HCT116 (cell line): ENCODE data around the gene SMG9. TPM values are rescaled to one million over a fixed set of nuclear protein-coding genes. Genes with fewer than 3 reads are reported as not detected.

Experiments
- ATAC-seq: fragments of 200-7000 bp; cut with Tn5 transposase; 2 replicates; pipeline ENCODE4 v1.9.1; 2020; ENCODE audit warnings: mild to moderate bottlenecking, moderate library complexity
- BruUV-seq: library from RNA; stranded (reverse); fragments of 400-500 nt; replicated peaks from 2 replicates; lab custom pipeline; 2021; lab: Mats Ljungman, UMichigan
- CTCF ChIA-PET: fragments of 300-600 bp; sonication (Branson Sonifier 250); formaldehyde crosslinking; loops from one replicate; lab custom pipeline; 2021; ENCODE audit warnings: antibody characterized with exemption; lab: Charles Lee
- POLR2A ChIA-PET: fragments of 300-600, 350-600 bp; sonication (Branson Sonifier 250); formaldehyde crosslinking; loops from one replicate; lab custom pipeline; 2021; ENCODE audit warnings: antibody characterized with exemption; lab: Charles Lee
- RAD21 ChIA-PET, 2 experiments: fragments of 300-600 bp; sonication (Branson Sonifier 250); formaldehyde crosslinking; loops; one replicate each; lab custom pipeline; 2023; ENCODE audit warnings: low total read pairs in 2 of 2; ENCODE audit not compliant: uncharacterized antibody in 2 of 2, unreplicated experiment in 2 of 2, low non-redundant PET in 1 of 2; lab: Charles Lee
- DNase-seq: peaks from one replicate; pipeline ENCODE4 v3.0.0-alpha.2; 2010; ENCODE audit warnings: low read depth, low spot score
- H2AFZ ChIP-seq: fragments of 200-600 bp; shearing (Covaris generic), sonication (generic); 2 replicates; pipeline ENCODE4 v1.6.1; 2017; ENCODE audit warnings: low read depth, mixed run types, mixed read lengths, antibody characterized with exemption, low read length; ENCODE audit not compliant: poor library complexity, severe bottlenecking
- H3K27ac ChIP-seq: 2 replicates; pipeline ENCODE4 v1.5.1; 2012; ENCODE audit warnings: low read depth, low read length
- H3K27me3 ChIP-seq: fragments of 200-600 bp; sonication (generic); 2 replicates; pipeline ENCODE4 v1.6.1; 2016; ENCODE audit warnings: mixed run types, low read length, mixed read lengths; ENCODE audit not compliant: insufficient read depth
- H3K36me3 ChIP-seq, 2 experiments: fragments of 200-500 bp in 1 of 2; fragments of 200-600 bp in 1 of 2; sonication (Bioruptor generic) in 1 of 2; sonication (generic) in 1 of 2; 2 replicates each; pipeline versions ENCODE4 v1.5.1 to v1.6.1; 2014 to 2016; ENCODE audit warnings: low read length in 2 of 2, inconsistent platforms in 1 of 2, mixed read lengths in 1 of 2, mixed run types in 1 of 2; ENCODE audit not compliant: insufficient read depth in 2 of 2, control insufficient read depth in 1 of 2
- H3K4me1 ChIP-seq, 2 experiments: fragments of 200-600 bp in 1 of 2; sonication (generic) in 1 of 2; 2 replicates each; pipeline versions ENCODE4 v1.5.1 to v1.6.1; 2012 to 2017; ENCODE audit warnings: low read length in 2 of 2, inconsistent platforms in 1 of 2, mild to moderate bottlenecking in 1 of 2, mixed read lengths in 1 of 2, mixed run types in 1 of 2, moderate library complexity in 1 of 2; ENCODE audit not compliant: insufficient read depth in 2 of 2, control insufficient read depth in 1 of 2
- H3K4me2 ChIP-seq: fragments of 200-600 bp; sonication (generic); 2 replicates; pipeline ENCODE4 v1.6.1; 2017; ENCODE audit warnings: mixed run types, low read length, mixed read lengths
- H3K4me3 ChIP-seq, 2 experiments: fragments of 200-600 bp in 1 of 2; sonication (generic) in 1 of 2; replicated peaks in 1 of 2; 2 replicates each; pipeline ENCODE4 v1.5.1; 2011 to 2016; ENCODE audit warnings: low read length in 2 of 2, control low read depth in 1 of 2, low read depth in 1 of 2, mild to moderate bottlenecking in 1 of 2, mixed read lengths in 1 of 2, mixed run types in 1 of 2
- H3K79me2 ChIP-seq: fragments of 200-600 bp; sonication (generic); 2 replicates; pipeline ENCODE4 v1.6.1; 2017; ENCODE audit warnings: mild to moderate bottlenecking, mixed run types, low read length, moderate library complexity, mixed read lengths; ENCODE audit not compliant: insufficient read depth
- H3K9ac ChIP-seq: fragments of 200-600 bp; sonication (generic); 2 replicates; pipeline ENCODE4 v1.6.1; 2016; ENCODE audit warnings: low read length, mixed read lengths
- H3K9me2 ChIP-seq: fragments of 200-600 bp; sonication (generic), shearing (Covaris generic); 2 replicates; pipeline ENCODE4 v1.6.1; 2017; ENCODE audit warnings: mixed run types, mild to moderate bottlenecking, moderate library complexity; ENCODE audit not compliant: insufficient read depth
- H3K9me3 ChIP-seq, 2 experiments: fragments of 200-500 bp in 1 of 2; fragments of 200-600 bp in 1 of 2; sonication (Bioruptor generic) in 1 of 2; sonication (generic) in 1 of 2; 2 replicates each; pipeline ENCODE4 v1.6.1; 2014 to 2017; ENCODE audit warnings: low read length in 2 of 2, mixed read lengths in 2 of 2, inconsistent platforms in 1 of 2, low read depth in 1 of 2, mild to moderate bottlenecking in 1 of 2, mixed run types in 1 of 2, moderate library complexity in 1 of 2; ENCODE audit not compliant: control insufficient read depth in 1 of 2, insufficient read depth in 1 of 2
- H4K20me1 ChIP-seq: fragments of 200-600 bp; sonication (generic), shearing (Covaris generic); 2 replicates; pipeline ENCODE4 v1.6.1; 2017; ENCODE audit warnings: mixed run types, mild to moderate bottlenecking, moderate library complexity; ENCODE audit not compliant: insufficient read depth
- CBX3 ChIP-seq: IDR thresholded peaks from 2 replicates; pipeline ENCODE4 v1.6.1; 2012; ENCODE audit warnings: low read depth
- ELF1 ChIP-seq: IDR thresholded peaks from 2 replicates; pipeline ENCODE4 v1.6.1; 2012; ENCODE audit warnings: low read depth, borderline replicate concordance
- FOSL1 ChIP-seq: IDR thresholded peaks from 2 replicates; pipeline ENCODE4 v1.6.1; 2012; ENCODE audit warnings: low read depth
- REST ChIP-seq: IDR thresholded peaks from 2 replicates; pipeline ENCODE4 v1.6.1; 2012; ENCODE audit warnings: low read depth
- SIN3A ChIP-seq: IDR thresholded peaks from 2 replicates; pipeline ENCODE4 v1.6.1; 2012; ENCODE audit warnings: low read depth
- YY1 ChIP-seq: IDR thresholded peaks from 2 replicates; pipeline ENCODE4 v1.6.1; 2011; ENCODE audit warnings: low read length, low read depth, moderate library complexity, mild to moderate bottlenecking; ENCODE audit not compliant: insufficient replicate concordance; ENCODE audit errors: extremely low read depth
- intact Hi-C: fragments of 100-400 bp; cut with micrococcal nuclease; formaldehyde crosslinking; loops from 2 replicates; pipeline ENCODE4 v1.10.0; 2022
- total RNA-seq: library from RNA; stranded (reverse); gene quantifications from one replicate; pipeline ENCODE4 v1.2.1, GENCODE V29; 2021; ENCODE audit not compliant: unreplicated experiment

Gene SMG9
- total RNA-seq, 1 experiment from 2014 or later: 80.2 TPM

GRCh38 chr19:43690444-43690843 is 64.3 kb downstream of the SMG9 start:
- RAD21 ChIA-PET: no interaction called here
- intact Hi-C loops: no loop called here
- TF ChIP-seq CBX3: 0 out of 2 replicates have a peak, but pooled peaks have one; percentile 17
- TF ChIP-seq REST: no peak

GRCh38 chr19:43688059-43688701 is 66.6 kb downstream of the SMG9 start:
- intact Hi-C loops: no loop called here
- H3K4me1 ChIP-seq: peaks cover 16 to 19% of the 10 kb centered on the region in 2 experiments
- H4K20me1 ChIP-seq: no peaks in the 10 kb centered on the region
- no peaks in the 10 kb centered on the region for H3K9me2 ChIP-seq
- no peak for TF ChIP-seq SIN3A
- no peak for TF ChIP-seq YY1
- no peak for TF ChIP-seq FOSL1
- TF ChIP-seq ELF1: no peak
- POLR2A ChIA-PET: interaction anchor here (1.1 to 1.4 kb wide), 3 partner anchors 11 to 20 kb away, joined by 3 to 10 read pairs (median 4); no protein-coding TSS in a partner anchor
- H3K27me3 ChIP-seq: no peaks in the 10 kb centered on the region
- H3K4me2 ChIP-seq: peak overlapping the region; percentile 50
- H3K36me3 ChIP-seq: no peaks in the 10 kb centered on the region
- no peaks in the 10 kb centered on the region for H3K79me2 ChIP-seq
- CTCF ChIA-PET: interaction anchor here (0.9 kb wide), 1 partner anchor 21 kb away, joined by 3 read pairs; no protein-coding TSS in a partner anchor
- no TSS peak for BruUV-seq
- peaks cover 13 to 14% of the 10 kb centered on the region in 2 experiments; a peak in 2 of 4 replicates for H3K9me3 ChIP-seq
- no peak overlapping the region for H2AFZ ChIP-seq
- no peak for DNase-seq
- H3K4me3 ChIP-seq: no peak overlapping the region
- H3K9ac ChIP-seq: no peak overlapping the region
- no peak for ATAC-seq
- H3K27ac ChIP-seq: no peak overlapping the region
- RAD21 ChIA-PET: interaction anchor here in 1 of 2 experiments (0.9 kb wide), 1 partner anchor 1084 kb away, joined by 4 read pairs; no protein-coding TSS in a partner anchor

More at GRCh38 chr19:43690444-43690843, 64.3 kb downstream of the SMG9 start:
- H3K79me2 ChIP-seq: no peaks in the 10 kb centered on the region
- no peak overlapping the region for H3K27ac ChIP-seq
- DNase-seq: no peak
- BruUV-seq: no TSS peak
- no peak overlapping the region for H3K4me3 ChIP-seq
- H2AFZ ChIP-seq: no peak overlapping the region
- POLR2A ChIA-PET: interaction anchor here (1.1 kb wide), 1 partner anchor 15 kb away, joined by 3 read pairs; no protein-coding TSS in a partner anchor
- no peaks in the 10 kb centered on the region for H3K27me3 ChIP-seq
- H3K36me3 ChIP-seq: no peaks in the 10 kb centered on the region
- ATAC-seq: no peak
- H3K9me3 ChIP-seq: peaks cover 13 to 14% of the 10 kb centered on the region in 2 experiments; a peak in 2 of 4 replicates
- H3K9ac ChIP-seq: no peak overlapping the region
- CTCF ChIA-PET: no interaction called here
- no peak overlapping the region for H3K4me2 ChIP-seq
- peaks cover 16 to 19% of the 10 kb centered on the region in 2 experiments for H3K4me1 ChIP-seq
- no peaks in the 10 kb centered on the region for H3K9me2 ChIP-seq
- H4K20me1 ChIP-seq: no peaks in the 10 kb centered on the region
